GM18861 (cell line): Measurements from ENCODE around the gene FAM228B.
"Not testable (repeated sequence)": the region's sequence is repeated elsewhere in the genome, so short reads cannot be mapped to it uniquely, and the experiment has no call there.

Experiments
- ATAC-seq: cut with Tn5 transposase; IDR thresholded peaks from one replicate; pipeline ENCODE4 v1.9.1; 2021; ENCODE audit not compliant: unreplicated experiment

The FAM228B gene

GRCh38 chr2:24123195-24123921, at the start of gene FAM228B, which contains the start of gene PFN4:
TSS of gene FAM228B (plus strand) at chr2:24123469. CDS start at chr2:24124362, 893 bp downstream.
TSS of gene PFN4 (minus strand) at chr2:24123334. CDS start at chr2:24122535, 799 bp downstream.
- ATAC-seq: peak; percentile 73

- ATAC-seq: no peak
These were observed 49.5 kb upstream of the FAM228B start for GRCh38 chr2:24073816-24074215.

- no peak for ATAC-seq
These were observed 48.0 kb upstream of the FAM228B start for GRCh38 chr2:24075259-24075658.

- ATAC-seq: peak; percentile 95
These were observed 47.1 kb upstream of the FAM228B start, which contains the start of gene SF3B6 for GRCh38 chr2:24075915-24076848. TSS of gene SF3B6 (minus strand) at chr2:24076326. CDS start at chr2:24076229, 97 bp downstream.

- ATAC-seq: no peak
These were observed 46.3 kb upstream of the FAM228B start for GRCh38 chr2:24076849-24077534.

GRCh38 chr2:24077535-24077877, 45.8 kb upstream of the FAM228B start:
- ATAC-seq: no peak

- no peak for ATAC-seq
These were observed 45.4 kb upstream of the FAM228B start for GRCh38 chr2:24077879-24078278.

- ATAC-seq: no peak
These were observed 42.6 kb upstream of the FAM228B start for GRCh38 chr2:24080701-24081100.

GRCh38 chr2:24082787-24083566, 40.3 kb upstream of the FAM228B start:
- no peak for ATAC-seq

GRCh38 chr2:24083567-24084385, 39.5 kb upstream of the FAM228B start:
- peak; percentile 81 for ATAC-seq

- peak; percentile 56 for ATAC-seq
These were observed 38.7 kb upstream of the FAM228B start, which contains the start of gene TP53I3 for GRCh38 chr2:24084386-24085199. TSS of gene TP53I3 (minus strand) at chr2:24084834. CDS start at chr2:24084326, 508 bp downstream.

- ATAC-seq: no peak
These were observed 38.1 kb upstream of the FAM228B start for GRCh38 chr2:24085200-24085489.

- ATAC-seq: no peak
These were observed 37.0 kb upstream of the FAM228B start for GRCh38 chr2:24086241-24086640.

GRCh38 chr2:24087032-24087431, 36.2 kb upstream of the FAM228B start:
- ATAC-seq: no peak

- ATAC-seq: no peak
These were observed 34.4 kb upstream of the FAM228B start for GRCh38 chr2:24088821-24089359.

- not testable (repeated sequence) for ATAC-seq
These were observed 30.0 kb upstream of the FAM228B start for GRCh38 chr2:24093270-24093669.

- ATAC-seq: not testable (repeated sequence)
These were observed 28.0 kb upstream of the FAM228B start for GRCh38 chr2:24095171-24095677.

GRCh38 chr2:24100732-24101131, 22.5 kb upstream of the FAM228B start:
- ATAC-seq: not testable (repeated sequence)
